ENCODE data around the gene RPE.

- TF ChIP-seq, protein P1, sequence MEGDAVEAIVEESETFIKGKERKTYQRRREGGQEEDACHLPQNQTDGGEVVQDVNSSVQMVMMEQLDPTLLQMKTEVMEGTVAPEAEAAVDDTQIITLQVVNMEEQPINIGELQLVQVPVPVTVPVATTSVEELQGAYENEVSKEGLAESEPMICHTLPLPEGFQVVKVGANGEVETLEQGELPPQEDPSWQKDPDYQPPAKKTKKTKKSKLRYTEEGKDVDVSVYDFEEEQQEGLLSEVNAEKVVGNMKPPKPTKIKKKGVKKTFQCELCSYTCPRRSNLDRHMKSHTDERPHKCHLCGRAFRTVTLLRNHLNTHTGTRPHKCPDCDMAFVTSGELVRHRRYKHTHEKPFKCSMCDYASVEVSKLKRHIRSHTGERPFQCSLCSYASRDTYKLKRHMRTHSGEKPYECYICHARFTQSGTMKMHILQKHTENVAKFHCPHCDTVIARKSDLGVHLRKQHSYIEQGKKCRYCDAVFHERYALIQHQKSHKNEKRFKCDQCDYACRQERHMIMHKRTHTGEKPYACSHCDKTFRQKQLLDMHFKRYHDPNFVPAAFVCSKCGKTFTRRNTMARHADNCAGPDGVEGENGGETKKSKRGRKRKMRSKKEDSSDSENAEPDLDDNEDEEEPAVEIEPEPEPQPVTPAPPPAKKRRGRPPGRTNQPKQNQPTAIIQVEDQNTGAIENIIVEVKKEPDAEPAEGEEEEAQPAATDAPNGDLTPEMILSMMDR (IDR thresholded peaks at IDR 0.05; ENCODE audit: low read depth, low read length): no peak
- TF ChIP-seq EZH2phosphoT487 (IDR thresholded peaks at IDR 0.05; ENCODE audit: low read depth): no peak
Observed at GRCh38 chr2:210000464-210001324, 1.7 kb upstream of the RPE start.

Data from OCI-LY3 (cell line).